Measurements from ENCODE around the gene AGBL1.

- TF ChIP-seq, protein P1, sequence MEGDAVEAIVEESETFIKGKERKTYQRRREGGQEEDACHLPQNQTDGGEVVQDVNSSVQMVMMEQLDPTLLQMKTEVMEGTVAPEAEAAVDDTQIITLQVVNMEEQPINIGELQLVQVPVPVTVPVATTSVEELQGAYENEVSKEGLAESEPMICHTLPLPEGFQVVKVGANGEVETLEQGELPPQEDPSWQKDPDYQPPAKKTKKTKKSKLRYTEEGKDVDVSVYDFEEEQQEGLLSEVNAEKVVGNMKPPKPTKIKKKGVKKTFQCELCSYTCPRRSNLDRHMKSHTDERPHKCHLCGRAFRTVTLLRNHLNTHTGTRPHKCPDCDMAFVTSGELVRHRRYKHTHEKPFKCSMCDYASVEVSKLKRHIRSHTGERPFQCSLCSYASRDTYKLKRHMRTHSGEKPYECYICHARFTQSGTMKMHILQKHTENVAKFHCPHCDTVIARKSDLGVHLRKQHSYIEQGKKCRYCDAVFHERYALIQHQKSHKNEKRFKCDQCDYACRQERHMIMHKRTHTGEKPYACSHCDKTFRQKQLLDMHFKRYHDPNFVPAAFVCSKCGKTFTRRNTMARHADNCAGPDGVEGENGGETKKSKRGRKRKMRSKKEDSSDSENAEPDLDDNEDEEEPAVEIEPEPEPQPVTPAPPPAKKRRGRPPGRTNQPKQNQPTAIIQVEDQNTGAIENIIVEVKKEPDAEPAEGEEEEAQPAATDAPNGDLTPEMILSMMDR (IDR thresholded peaks at IDR 0.05; ENCODE audit: extremely low read depth in 1 of 2, insufficient read depth in 1 of 2, low read depth in 1 of 2, low read length in 2 of 2), result no peak
- no peak for TF ChIP-seq POLR2A (IDR thresholded peaks at IDR 0.05; ENCODE audit: low read depth, low read length)
- TF ChIP-seq MAX (IDR thresholded peaks at IDR 0.05; ENCODE audit: insufficient read depth, insufficient read length), result no peak
- TF ChIP-seq POLR2AphosphoS5 (IDR thresholded peaks at IDR 0.05; ENCODE audit: insufficient read depth, low read depth, low read length), result no peak
- TF ChIP-seq GATA2 (IDR thresholded peaks at IDR 0.05; ENCODE audit: insufficient read depth, insufficient read length, low read depth, low read length), result no peak
- TF ChIP-seq JUN (IDR thresholded peaks at IDR 0.05; ENCODE audit: borderline replicate concordance, insufficient read depth, insufficient read length, low read depth), result no peak
- no peak for TF ChIP-seq FOS (IDR thresholded peaks at IDR 0.05; ENCODE audit: borderline replicate concordance, insufficient read depth, low read length)
- TF ChIP-seq EZH2 (IDR thresholded peaks at IDR 0.05; ENCODE audit: borderline replicate concordance, low read depth, low read length, severe bottlenecking), result no peak
These were observed 24.2 kb downstream of the AGBL1 start for GRCh38 chr15:86103825-86104224.

Data from endothelial cell of umbilical vein (primary cell).